Fibroblast of gingiva (primary cell): ENCODE measurements around the gene CASK.

Experiments used
- DNase-seq: peaks from one replicate; pipeline ENCODE4 v3.0.0-alpha.2; 2011; ENCODE audit warnings: low read depth

The CASK gene

DNA sequence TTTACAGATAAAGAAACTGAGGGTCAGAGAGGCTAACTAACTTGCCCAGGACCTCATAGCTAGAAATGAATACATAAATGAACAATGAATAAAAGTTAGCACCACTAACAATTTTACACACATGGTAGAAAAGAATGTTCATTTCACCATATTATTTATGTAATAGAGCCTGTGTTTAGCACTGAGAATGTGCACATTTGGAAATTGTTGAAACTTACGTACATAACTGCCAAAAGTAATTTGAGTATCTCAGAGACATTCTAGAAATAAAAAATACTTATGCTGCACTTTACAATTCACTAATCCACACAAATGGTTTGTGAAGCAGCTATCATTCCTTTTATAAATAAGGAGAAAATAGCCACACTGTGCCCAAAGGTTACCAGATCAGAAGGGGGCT, 9.9 kb downstream of the CASK start:
- peak; percentile 56 for DNase-seq

- DNase-seq = no peak
Observed at GRCh38 chrX:41912923-41913322, 10.4 kb downstream of the CASK start.

DNA sequence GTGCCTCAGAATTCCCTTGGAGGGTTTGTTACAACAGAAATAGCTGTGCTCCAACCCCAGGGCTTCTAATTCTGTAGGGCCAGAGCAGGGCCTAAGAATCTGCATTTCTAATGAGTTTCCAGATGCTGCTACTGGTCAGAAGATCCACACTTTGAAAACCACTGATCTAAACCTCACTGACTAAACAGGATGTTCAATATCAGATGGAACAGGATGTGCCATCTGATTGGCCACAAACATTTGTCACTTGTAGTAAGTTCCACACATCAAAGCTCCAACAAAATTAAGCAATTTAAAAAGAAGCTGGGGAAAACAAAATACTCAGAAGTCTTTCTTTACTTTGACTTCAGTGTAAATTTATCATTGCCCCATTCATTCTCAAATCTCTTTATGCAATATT, 14.3 kb downstream of the CASK start:
- no peak for DNase-seq

DNA sequence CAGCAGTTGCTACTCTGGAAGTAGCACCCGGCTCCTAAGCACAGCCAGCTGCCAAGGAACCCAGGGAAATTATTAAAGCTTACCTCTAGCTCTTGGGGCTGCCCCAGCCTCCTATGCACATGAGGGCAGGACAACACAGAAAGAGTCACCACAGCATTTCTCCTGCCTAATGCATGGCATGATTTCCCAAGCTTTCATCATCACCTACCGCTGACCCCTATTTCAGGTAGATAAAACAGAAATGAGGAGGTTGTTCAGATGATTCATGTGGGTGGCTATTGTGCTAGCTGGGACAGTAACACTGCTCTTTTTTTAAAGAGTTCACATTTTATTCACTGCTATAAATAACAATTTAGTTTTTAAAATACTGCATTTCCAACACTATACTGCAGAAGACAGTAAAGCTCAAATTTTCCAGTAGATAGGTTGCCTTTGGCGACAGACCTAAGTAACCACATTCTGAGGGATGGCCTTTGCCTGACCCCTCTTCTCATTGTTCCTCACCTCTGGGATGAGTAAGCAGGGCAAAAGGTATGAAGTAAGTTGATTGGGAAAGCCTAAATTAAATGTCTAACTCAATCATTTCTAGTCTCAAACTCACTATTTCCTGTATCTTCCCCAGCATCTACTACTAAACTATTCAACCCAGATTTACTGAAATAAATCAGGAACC, 16.7 kb downstream of the CASK start:
- no peak for DNase-seq

GRCh38 chrX:41903544-41903943, 19.8 kb downstream of the CASK start:
- no peak for DNase-seq

DNA sequence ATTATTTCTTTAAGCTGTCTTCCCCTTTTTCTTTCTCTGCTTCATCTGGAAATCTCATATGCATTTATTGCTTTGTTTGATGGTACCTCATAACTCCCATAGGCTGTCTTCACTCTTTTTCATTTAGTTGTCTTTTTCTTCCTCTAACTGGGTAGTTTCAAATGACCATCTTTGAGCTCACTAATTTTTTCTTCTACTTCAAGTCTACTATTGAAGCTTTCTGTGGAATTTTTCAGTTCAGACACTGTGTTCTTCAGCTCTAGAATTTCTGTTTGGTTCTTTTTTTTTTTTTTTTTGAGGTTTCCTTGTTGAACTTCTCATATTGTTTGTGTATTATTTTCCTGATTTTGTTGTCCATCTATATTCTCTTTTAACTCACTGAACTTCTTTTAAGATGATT, 23.0 kb downstream of the CASK start:
- no peak for DNase-seq

GRCh38 chrX:41895826-41896225, 27.5 kb downstream of the CASK start:
- DNase-seq = peak; percentile 3

- DNase-seq = no peak
Observed at GRCh38 chrX:41890026-41890423, 33.3 kb downstream of the CASK start.

- peak; percentile 21 for DNase-seq
Observed at GRCh38 chrX:41889317-41890025, 33.9 kb downstream of the CASK start.

GRCh38 chrX:41887691-41888090, 35.7 kb downstream of the CASK start:
- no peak for DNase-seq

DNA sequence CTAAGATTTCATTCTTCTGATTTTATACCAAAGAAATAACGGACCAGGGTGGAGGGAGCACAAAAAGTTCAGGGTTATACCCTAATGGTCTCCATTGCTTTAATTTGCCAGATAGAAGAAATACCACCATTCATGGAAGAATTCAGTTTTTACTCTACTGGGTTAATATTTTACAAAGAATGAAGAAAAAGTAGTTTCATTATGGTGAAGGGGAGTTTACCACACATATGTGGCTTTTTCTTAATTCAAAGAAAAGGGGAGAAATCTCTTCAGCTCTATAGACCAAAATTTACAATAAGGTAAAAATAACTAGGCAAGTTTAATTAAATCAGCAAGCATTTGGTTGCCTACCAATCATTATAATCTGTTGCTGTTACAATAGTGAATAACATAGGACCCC, 37.6 kb downstream of the CASK start:
- DNase-seq = no peak

DNA sequence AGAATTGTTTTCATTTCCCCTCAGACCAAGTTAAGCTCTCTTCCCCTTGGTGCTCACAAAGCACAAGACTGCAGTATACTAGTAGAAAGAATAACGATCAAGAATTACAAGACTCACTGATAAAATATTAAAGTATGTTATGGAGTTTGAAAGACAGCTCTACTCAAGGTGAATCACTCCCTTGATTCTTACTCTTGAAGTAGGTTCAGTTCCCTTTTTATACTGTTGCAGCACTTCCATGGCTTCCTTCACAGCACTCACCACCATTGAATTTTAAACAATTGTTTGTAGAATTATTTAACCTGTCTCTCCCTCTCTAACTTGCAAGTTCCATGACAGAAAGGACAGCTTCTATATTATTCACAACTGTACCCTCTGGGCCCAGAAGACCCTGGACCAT, 42.2 kb downstream of the CASK start:
- no peak for DNase-seq

DNA sequence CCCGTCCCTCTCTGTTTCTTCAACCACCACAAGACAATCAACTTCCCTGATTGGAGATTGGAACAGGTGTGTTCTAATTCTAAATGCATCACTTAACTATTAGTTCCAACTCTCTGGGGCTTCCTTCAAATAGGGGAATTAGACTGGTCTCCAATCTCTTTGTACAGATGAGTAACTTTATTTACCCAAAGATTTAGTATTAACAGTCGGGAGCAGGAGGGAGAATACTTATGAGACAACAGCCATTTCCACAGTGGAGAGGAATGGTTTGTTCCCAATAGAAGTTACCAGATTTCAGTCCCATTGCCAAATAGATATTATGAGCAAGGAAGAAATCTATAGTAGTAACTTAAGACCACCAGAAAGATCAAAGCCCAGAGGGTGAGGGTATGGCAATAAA, 46.2 kb downstream of the CASK start:
- no peak for DNase-seq

- no peak for DNase-seq
Observed at GRCh38 chrX:41875142-41875541, 48.2 kb downstream of the CASK start.

- DNase-seq = no peak
Observed at GRCh38 chrX:41870719-41871151, 52.6 kb downstream of the CASK start.

GRCh38 chrX:41868392-41868977, 54.9 kb downstream of the CASK start:
- DNase-seq = no peak

- DNase-seq = no peak
Observed at GRCh38 chrX:41863343-41864203, 59.8 kb downstream of the CASK start.

GRCh38 chrX:41862562-41863184, 60.7 kb downstream of the CASK start:
- DNase-seq = no peak

DNA sequence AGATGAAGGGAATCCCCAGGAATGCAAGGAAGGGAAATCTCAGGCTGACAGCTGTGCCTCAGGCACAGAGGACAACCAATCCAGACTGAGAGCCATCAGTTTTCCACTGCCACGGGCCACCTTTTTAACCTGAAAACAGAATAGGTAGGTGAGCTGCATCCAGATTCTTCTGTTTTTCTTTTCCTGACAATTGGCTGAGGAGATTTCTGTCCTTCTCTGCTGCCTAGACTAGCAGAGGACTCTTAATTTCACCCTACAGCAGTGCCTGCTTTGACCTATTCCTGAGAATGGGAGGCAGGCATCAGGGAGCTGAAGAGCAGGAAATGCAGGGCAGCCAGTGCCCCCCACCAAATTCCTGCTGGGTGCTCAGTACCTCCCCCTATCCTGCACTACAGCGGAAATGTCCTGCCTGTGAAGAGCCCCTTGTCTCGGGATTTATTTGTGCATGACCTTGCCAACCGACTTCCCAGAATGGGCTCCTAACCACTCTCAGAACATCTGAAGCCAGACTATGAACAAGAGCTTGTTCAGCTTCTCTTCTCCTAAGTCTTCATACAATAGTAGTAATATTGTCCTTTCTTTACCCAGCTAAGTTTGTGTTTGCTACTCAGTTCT, 65.1 kb downstream of the CASK start:
- DNase-seq = no peak

DNA sequence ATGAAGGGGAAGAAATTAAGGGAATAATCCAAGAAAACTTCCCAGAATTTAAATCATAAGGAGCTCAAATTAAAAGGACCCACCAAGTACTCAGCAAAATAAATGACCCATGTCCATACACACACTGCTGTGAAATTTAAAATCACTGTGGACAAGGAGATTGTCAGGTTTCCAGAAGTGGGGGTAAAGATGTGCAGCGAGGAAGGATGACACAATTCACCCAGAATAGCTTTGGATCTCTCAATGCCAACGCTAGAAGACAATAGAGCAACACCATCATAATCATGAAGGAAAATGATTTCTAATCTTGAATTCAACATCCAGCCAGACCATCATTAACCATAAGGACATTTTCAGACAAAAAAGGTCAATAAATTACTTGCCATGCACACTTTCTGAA, 65.7 kb downstream of the CASK start:
- DNase-seq = no peak

GRCh38 chrX:41846714-41847113, 76.6 kb downstream of the CASK start:
- no peak for DNase-seq
